ENCODE measurements around the gene PTPN4.
A peak's percentile ranks its signal among the peaks of the same experiment; 100 is the strongest.

DNA sequence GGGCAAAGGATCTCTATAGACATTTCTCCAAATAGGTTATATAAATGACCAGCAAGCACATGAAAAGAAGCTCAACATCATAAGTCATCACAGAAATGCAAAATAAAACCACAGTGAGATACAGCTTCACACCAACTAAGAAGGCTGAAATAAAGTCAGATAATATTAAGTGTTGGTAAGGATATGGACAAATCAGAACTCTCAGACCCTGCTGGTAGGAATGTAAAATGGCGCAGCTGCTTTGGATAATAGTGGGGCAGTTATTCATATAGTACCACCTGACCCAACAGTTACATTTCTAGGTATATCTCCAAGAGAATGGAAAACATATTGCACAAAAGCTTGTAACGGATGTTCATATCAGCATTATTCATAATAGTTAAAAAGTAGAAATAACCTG, 267.2 kb downstream of the PTPN4 start:
- TF ChIP-seq, protein P1, sequence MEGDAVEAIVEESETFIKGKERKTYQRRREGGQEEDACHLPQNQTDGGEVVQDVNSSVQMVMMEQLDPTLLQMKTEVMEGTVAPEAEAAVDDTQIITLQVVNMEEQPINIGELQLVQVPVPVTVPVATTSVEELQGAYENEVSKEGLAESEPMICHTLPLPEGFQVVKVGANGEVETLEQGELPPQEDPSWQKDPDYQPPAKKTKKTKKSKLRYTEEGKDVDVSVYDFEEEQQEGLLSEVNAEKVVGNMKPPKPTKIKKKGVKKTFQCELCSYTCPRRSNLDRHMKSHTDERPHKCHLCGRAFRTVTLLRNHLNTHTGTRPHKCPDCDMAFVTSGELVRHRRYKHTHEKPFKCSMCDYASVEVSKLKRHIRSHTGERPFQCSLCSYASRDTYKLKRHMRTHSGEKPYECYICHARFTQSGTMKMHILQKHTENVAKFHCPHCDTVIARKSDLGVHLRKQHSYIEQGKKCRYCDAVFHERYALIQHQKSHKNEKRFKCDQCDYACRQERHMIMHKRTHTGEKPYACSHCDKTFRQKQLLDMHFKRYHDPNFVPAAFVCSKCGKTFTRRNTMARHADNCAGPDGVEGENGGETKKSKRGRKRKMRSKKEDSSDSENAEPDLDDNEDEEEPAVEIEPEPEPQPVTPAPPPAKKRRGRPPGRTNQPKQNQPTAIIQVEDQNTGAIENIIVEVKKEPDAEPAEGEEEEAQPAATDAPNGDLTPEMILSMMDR (conservative IDR thresholded peaks at IDR 0.05 in 1 of 2, IDR thresholded peaks at IDR 0.05 in 1 of 2; ENCODE audit: low read depth in 1 of 2, low read length in 2 of 2) = peak; percentile 12 to 41
- TF ChIP-seq EZH2 (IDR thresholded peaks at IDR 0.05; ENCODE audit: low read length, missing control alignments) = no peak
